Measurements from ENCODE around the gene MBTPS1.

- TF ChIP-seq CTCF (IDR thresholded peaks at IDR 0.05) (no peak), FOXP4 (CRISPR knock-in tag; IDR thresholded peaks at IDR 0.05) (no peak), MAX (CRISPR knock-in tag; IDR thresholded peaks at IDR 0.05) (no peak)
Measured at GRCh38 chr16:84058211-84058610, 58.5 kb downstream of the MBTPS1 start.
